Measurements from ENCODE around the gene SKOR1.

- TF ChIP-seq RAD21 (IDR thresholded peaks at IDR 0.05; ENCODE audit: low read length): no peak
- no peak for TF ChIP-seq CEBPB (IDR thresholded peaks at IDR 0.05; ENCODE audit: low read depth, low read length)
- TF ChIP-seq, protein P1, sequence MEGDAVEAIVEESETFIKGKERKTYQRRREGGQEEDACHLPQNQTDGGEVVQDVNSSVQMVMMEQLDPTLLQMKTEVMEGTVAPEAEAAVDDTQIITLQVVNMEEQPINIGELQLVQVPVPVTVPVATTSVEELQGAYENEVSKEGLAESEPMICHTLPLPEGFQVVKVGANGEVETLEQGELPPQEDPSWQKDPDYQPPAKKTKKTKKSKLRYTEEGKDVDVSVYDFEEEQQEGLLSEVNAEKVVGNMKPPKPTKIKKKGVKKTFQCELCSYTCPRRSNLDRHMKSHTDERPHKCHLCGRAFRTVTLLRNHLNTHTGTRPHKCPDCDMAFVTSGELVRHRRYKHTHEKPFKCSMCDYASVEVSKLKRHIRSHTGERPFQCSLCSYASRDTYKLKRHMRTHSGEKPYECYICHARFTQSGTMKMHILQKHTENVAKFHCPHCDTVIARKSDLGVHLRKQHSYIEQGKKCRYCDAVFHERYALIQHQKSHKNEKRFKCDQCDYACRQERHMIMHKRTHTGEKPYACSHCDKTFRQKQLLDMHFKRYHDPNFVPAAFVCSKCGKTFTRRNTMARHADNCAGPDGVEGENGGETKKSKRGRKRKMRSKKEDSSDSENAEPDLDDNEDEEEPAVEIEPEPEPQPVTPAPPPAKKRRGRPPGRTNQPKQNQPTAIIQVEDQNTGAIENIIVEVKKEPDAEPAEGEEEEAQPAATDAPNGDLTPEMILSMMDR (conservative IDR thresholded peaks at IDR 0.05; ENCODE audit: low read depth, low read length): no peak
Observed at GRCh38 chr15:67843092-67843501, 17.8 kb downstream of the SKOR1 start.
